Measurements from ENCODE around the gene ELP4.
"Not testable (repeated sequence)": the region's sequence is repeated elsewhere in the genome, so short reads cannot be mapped to it uniquely, and the experiment has no call there.

- TF ChIP-seq CTCF (conservative IDR thresholded peaks at IDR 0.05; ENCODE audit: low read depth, low read length); EZH2phosphoT487 (IDR thresholded peaks at IDR 0.05; ENCODE audit: borderline replicate concordance, low read length); EZH2 (IDR thresholded peaks at IDR 0.05; ENCODE audit: low read length, unreplicated experiment): not testable (repeated sequence)
Measured at GRCh38 chr11:31575764-31576163, 66.2 kb downstream of the ELP4 start.

Measured in PC-3 (cell line).